Cardiac muscle cell (in vitro differentiated cells and primary cell): ENCODE data around the gene RFT1. TPM values are rescaled to one million over a fixed set of nuclear protein-coding genes. Genes with fewer than 3 reads are reported as not detected.
A peak's percentile ranks its signal among the peaks of the same experiment; 100 is the strongest.

Experiments
- DNase-seq, 2 donors: peaks; one replicate each; pipeline versions ENCODE4 v3.0.0 to v3.0.0-alpha.2; 2010 to 2017; ENCODE audit warnings: low read depth in 1 of 2, low spot score in 1 of 2
- H3K27ac ChIP-seq: fragments of 200-600 bp; sonication (generic); 2 replicates; pipeline ENCODE4 v1.5.1; 2016
- H3K27me3 ChIP-seq: fragments of 200-600 bp; sonication (generic); 2 replicates; pipeline ENCODE4 v1.6.0; 2016; ENCODE audit warnings: control low read depth
- H3K36me3 ChIP-seq: fragments of 200-600 bp; sonication (generic); 2 replicates; pipeline ENCODE4 v1.5.1; 2016; ENCODE audit warnings: control low read depth
- H3K4me1 ChIP-seq: fragments of 200-600 bp; sonication (generic); 2 replicates; pipeline ENCODE4 v1.8.1; 2017; ENCODE audit warnings: low read depth, mild to moderate bottlenecking, mixed run types
- H3K4me3 ChIP-seq: fragments of 200-600 bp; sonication (generic); 2 replicates; pipeline ENCODE4 v1.5.1; 2016; ENCODE audit warnings: mild to moderate bottlenecking
- H3K9me3 ChIP-seq: fragments of 200-600 bp; sonication (generic); 2 replicates; pipeline ENCODE4 v1.5.1; 2017; ENCODE audit warnings: low read depth, mild to moderate bottlenecking, control low read depth
- polyA plus RNA-seq: library from polyadenylated mRNA; unstranded; fragments of >200 nt; fragmentation: Nextera tagmentation; extraction: Ambion mirVana; gene quantifications from 2 replicates; pipeline ENCODE4 v1.2.1, GENCODE V29; 2016
- total RNA-seq: library from RNA; depleted of rRNA; stranded (reverse); fragments of >200 nt; gene quantifications from 2 replicates; pipeline ENCODE4 v1.2.3, GENCODE V29; 2016
- TF ChIP-seq, protein P1 (sequence below): IDR thresholded peaks from 2 replicates; pipeline ENCODE4 v1.5.1; 2012; ENCODE audit warnings: low read depth, mild to moderate bottlenecking, low read length

RFT1 gene
- total and polyA plus RNA-seq, 2 experiments from 2014 or later, result 8.1 to 16.1 TPM

DNA sequence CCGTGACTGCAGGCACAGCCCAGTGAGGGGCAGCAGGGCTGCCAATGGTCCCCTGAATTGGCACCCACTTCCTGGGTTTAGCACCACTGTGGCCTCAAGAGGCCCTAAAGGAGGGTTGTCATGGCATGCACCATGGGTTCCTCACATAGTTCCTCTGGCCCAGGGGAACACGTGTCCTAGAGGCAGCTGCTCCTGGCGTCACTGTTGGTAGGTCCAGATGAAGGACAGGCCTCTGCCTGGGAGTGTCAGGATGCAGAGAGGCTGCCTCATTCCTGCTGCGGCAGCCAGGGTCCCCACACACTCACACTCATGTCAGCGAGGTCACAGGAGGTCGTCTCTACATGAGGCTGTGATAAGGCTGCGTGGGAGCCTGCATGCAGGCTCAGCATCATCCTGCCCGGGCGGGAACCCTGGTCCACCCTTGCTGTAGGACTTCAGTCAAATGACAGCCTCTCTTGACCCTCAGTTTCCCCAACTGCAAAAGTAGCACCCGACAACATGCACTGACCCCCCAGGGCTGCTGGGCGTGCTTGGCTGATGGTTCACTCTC is 58.3 kb downstream of the RFT1 start:
- H3K9me3 ChIP-seq, result no peaks in the 10 kb centered on the region
- no peaks in the 10 kb centered on the region for H3K36me3 ChIP-seq
- no peak for DNase-seq
- TF ChIP-seq, protein P1, sequence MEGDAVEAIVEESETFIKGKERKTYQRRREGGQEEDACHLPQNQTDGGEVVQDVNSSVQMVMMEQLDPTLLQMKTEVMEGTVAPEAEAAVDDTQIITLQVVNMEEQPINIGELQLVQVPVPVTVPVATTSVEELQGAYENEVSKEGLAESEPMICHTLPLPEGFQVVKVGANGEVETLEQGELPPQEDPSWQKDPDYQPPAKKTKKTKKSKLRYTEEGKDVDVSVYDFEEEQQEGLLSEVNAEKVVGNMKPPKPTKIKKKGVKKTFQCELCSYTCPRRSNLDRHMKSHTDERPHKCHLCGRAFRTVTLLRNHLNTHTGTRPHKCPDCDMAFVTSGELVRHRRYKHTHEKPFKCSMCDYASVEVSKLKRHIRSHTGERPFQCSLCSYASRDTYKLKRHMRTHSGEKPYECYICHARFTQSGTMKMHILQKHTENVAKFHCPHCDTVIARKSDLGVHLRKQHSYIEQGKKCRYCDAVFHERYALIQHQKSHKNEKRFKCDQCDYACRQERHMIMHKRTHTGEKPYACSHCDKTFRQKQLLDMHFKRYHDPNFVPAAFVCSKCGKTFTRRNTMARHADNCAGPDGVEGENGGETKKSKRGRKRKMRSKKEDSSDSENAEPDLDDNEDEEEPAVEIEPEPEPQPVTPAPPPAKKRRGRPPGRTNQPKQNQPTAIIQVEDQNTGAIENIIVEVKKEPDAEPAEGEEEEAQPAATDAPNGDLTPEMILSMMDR, result no peak
- no peak overlapping the region for H3K27ac ChIP-seq
- no peaks in the 10 kb centered on the region for H3K4me1 ChIP-seq
- peaks cover 42% of the 10 kb centered on the region for H3K27me3 ChIP-seq
- H3K4me3 ChIP-seq, result no peak overlapping the region

DNA sequence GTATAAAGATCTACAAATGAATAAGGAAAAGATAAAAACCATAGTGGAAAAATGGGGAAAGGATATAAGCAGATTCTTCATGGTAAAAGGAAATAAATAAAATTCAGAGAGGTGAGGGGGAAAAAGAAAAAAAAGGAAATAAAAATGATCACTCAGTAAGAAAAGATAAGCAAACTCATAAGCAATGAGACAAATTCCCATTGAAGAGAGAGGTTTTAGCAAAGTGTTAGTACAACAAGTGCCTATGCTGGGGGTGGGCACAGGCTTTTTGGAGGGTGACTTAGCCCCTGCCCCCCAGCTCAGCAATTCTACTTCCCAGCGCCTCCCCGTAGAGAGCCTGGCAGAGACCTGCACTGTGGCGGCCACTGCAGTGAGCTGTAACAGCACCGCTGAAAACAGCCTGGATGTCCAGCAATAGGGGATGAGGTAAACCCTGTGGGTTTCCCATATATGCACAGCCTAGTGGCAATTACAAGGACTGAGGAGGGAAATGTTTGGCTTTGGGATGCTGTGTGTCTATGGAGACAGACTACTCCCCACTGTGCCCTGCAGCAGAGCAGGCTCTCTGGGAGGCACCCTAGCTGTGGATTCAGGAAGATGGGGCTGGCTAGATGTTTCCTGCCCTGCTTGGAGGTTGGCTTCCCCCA is 60.7 kb downstream of the RFT1 start:
- Histone ChIP-seq H3K9me3 (no peaks in the 10 kb centered on the region), H3K27me3 (peaks cover 23% of the 10 kb centered on the region), H3K36me3 (no peaks in the 10 kb centered on the region), H3K4me3 (no peak overlapping the region), H3K4me1 (no peaks in the 10 kb centered on the region), H3K27ac (no peak overlapping the region)
- DNase-seq, result peak in 1 of 2 donors; percentile 23
- TF ChIP-seq, protein P1, result peak; percentile 4

DNA sequence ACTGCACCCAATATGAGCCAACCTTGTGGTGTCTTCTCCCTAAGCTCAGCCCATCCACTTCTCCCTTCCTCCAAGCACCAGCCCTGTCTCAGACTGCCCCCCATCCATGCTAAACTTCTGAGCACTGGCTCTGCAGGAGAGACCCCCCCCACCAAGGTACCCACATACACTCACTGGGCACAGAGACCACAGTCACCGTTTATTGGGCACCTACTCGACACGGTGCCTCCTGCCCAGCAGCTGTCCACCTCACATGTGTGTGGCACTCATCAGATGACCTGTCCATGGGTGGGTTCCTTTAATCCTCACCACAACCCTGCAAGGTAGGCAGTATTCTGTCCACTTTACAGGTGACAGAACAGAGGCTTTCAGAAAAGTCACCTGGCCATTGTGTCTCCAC is 62.1 kb downstream of the RFT1 start:
- DNase-seq, result no peak
- no peaks in the 10 kb centered on the region for H3K36me3 ChIP-seq
- H3K4me3 ChIP-seq, result no peak overlapping the region
- peaks cover 20% of the 10 kb centered on the region for H3K27me3 ChIP-seq
- no peaks in the 10 kb centered on the region for H3K9me3 ChIP-seq
- no peak overlapping the region for H3K27ac ChIP-seq
- H3K4me1 ChIP-seq, result no peaks in the 10 kb centered on the region
- TF ChIP-seq, protein P1, result no peak

DNA sequence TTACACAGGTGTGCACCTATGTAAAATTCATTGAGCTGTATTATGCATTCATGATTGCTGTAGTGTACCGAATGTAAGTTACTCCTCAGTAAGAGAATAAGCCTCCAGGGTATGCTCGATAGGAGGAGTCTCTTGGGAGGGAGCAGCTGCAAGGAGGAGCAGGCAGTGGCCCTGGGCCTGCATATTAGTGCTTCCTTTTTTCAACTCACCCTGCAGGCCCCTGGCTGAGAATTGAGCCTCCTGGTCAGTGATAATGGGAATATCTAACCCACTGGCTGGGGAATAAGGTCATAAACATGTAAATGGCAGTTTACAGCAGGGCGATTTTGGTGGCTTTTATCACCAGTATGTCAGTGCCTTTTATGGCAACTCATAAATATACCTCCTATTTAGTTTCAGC is 62.7 kb downstream of the RFT1 start:
- H3K9me3 ChIP-seq, result no peaks in the 10 kb centered on the region
- H3K27me3 ChIP-seq, result peaks cover 21% of the 10 kb centered on the region
- H3K4me3 ChIP-seq, result no peak overlapping the region
- no peak for DNase-seq
- no peaks in the 10 kb centered on the region for H3K4me1 ChIP-seq
- TF ChIP-seq, protein P1, result no peak
- no peak overlapping the region for H3K27ac ChIP-seq
- no peaks in the 10 kb centered on the region for H3K36me3 ChIP-seq

DNA sequence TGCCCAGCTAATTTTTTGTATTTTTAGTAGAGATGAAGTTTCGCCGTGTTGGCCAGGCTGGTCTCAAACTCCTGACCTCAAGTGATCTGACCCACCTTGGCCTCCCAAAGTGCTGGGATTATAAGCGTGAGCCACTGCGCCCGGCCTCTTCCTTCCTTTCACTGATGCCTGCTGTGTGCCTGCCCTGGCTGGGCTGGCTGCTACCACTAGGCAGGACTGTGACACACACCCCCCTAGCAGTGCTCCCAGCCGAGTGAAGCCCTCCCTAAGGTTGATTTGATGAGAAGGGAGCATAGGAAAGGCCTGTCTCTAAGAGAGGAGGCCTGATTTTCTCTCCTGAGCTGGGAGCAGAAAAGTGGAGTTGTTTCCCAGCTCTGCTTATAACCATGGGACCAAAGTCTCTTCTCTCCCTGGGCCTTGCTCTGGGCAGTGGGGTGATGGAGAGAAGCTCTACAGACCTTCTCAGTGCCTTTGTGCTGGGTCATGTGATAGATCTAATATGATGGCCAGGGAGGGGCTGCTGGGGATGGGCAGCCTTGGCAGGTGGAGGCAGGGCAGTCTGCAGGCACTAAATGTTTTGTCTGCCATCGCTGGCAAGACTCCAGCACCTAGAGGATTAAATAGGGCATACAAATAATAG is 64.3 kb downstream of the RFT1 start:
- Histone ChIP-seq H3K4me1 (no peaks in the 10 kb centered on the region), H3K36me3 (no peaks in the 10 kb centered on the region), H3K27me3 (peaks cover 31% of the 10 kb centered on the region), H3K9me3 (no peaks in the 10 kb centered on the region), H3K4me3 (no peak overlapping the region), H3K27ac (no peak overlapping the region)
- no peak for DNase-seq
- TF ChIP-seq, protein P1, result no peak
